MV-4-11 (cell line): ENCODE data around the gene KHSRP.
"Not testable (repeated sequence)": the region's sequence is repeated elsewhere in the genome, so short reads cannot be mapped to it uniquely, and the experiment has no call there.

Source experiments
- DNase-seq: peaks from one replicate; lab custom pipeline; 2025; lab: John Stamatoyannopoulos, UW

KHSRP gene

GRCh38 chr19:6450166-6450565, 25.6 kb upstream of the KHSRP start:
- DNase-seq, result no peak

DNA sequence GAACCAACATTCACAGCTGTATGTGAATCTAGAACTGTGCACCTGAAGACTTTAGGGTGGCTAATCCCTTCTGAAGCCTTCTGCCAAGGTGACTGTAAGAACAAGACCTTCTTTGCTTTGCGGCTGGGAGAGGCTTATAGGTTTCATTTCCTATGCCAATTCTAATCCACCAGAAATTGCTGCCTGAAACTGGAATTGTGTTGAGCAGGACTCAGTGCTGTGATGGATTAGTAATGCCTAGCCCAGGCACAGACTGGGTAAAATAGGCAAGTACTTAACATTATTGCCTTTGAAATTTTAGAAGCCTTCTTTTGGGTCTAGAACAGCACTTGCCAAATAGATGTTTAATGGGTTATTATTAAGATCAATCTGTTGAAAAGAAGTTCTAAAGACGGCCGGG, 23.4 kb upstream of the KHSRP start:
- no peak for DNase-seq

- DNase-seq, result no peak
Observed at GRCh38 chr19:6446452-6446851, 21.8 kb upstream of the KHSRP start.

- DNase-seq, result no peak
Observed at GRCh38 chr19:6443986-6444385, 19.4 kb upstream of the KHSRP start.

- DNase-seq, result no peak
Observed at GRCh38 chr19:6442087-6442688, 17.6 kb upstream of the KHSRP start.

GRCh38 chr19:6440905-6441304, 16.3 kb upstream of the KHSRP start:
- DNase-seq, result no peak

GRCh38 chr19:6439743-6440142, 15.1 kb upstream of the KHSRP start:
- no peak for DNase-seq

GRCh38 chr19:6433663-6434062, 9.1 kb upstream of the KHSRP start, which contains the start of gene SLC25A41:
Gene SLC25A41, minus strand, starts transcription at chr19:6433763. Its CDS starts 70 bp downstream, at chr19:6433693.
- DNase-seq, result no peak

GRCh38 chr19:6433165-6433564, 8.6 kb upstream of the KHSRP start:
- no peak for DNase-seq

DNA sequence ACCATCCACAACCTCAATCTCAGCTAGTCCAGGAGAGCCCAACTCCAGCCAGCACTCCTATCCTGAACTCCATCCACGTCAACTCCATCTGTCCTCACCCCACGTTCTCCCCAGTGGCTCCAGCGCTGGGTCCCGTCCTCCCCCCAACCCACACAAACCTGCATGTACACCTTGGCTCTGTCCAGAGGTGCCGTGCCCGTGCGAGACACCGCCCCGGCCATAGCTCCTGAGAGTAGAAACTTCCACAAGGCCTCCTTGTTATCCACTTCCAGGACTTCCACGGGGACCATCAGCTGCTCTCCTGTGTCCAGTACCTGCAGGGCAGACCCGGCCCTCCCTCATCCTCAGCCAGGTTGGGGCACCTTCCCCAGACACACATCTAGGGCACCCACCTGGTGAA, 7.3 kb upstream of the KHSRP start:
- DNase-seq, result no peak

GRCh38 chr19:6429419-6430221, 5.0 kb upstream of the KHSRP start:
- peak; percentile 49 for DNase-seq

DNA sequence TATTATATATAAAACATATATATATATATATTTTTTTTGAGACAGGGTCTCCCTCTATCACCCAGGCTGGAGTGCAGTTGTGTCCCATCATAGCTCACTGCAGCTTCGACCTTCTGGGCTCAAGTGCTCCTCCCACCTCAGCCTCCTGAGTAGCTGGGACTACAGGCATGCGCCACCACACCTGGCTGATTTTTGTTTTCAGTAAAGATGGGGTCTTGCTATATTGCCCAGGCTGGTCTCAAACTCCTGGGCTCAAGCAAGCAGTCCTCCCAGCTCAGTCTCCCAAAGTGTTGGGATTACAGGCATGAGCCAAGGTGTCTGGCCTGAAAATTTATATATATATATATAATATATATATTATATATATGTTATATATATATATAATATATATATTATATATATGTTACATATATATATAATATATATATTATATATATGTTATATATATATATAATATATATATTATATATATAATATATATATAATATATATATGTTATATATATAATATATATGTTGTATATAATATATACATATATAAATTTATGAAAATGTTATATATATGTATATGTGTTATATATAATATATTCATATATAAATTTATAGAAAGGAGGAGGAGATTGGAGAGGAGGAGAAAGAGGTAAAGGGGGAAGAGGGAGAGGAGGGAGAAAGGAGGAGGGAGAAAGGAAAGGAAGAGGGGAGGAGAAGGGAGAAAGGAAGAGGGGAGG, 4.2 kb upstream of the KHSRP start:
- not testable (repeated sequence) for DNase-seq

GRCh38 chr19:6427131-6427530, 2.5 kb upstream of the KHSRP start:
- no peak for DNase-seq

GRCh38 chr19:6425732-6426620, 1.4 kb upstream of the KHSRP start:
- peak; percentile 53 for DNase-seq

DNA sequence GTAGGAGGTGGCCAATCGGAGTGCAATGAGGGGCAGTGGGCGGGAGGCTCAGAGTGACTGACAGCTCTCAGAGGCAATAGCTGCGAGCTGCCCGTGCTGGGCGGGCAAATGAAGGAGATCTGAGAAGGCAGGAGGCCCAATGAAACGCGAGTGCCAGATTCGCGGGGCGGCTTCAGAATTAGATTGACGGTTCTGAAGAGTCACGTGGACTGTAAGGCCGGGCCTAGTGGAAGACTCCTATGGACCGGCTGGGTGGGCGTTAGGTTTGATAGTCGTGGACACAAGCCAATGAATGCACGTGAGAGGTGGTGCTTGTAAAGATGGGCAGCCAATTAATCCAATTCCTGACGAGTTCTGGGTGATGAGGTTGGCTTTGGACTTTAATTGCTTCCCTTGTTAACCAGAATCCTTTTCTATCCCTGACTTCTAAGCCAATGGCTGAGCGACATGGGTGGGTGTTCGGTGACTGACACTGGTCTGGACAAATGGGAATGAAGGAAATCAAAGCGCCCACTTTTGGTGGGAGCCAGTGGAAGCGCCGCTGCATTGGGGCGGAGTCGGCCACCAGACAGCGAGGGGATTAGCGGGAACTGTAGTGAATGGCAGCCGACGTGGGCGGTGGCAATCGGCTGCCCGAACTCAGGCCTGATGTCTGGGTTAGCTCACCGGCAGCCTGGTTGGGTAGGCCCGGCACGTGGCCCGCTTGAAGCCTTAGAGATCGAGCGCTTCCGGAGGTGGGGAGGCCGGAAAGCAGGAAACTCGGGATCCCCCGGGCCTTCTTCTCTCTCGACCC, 524 bp upstream of the KHSRP start:
- peak; percentile 100 for DNase-seq

GRCh38 chr19:6423499-6424194, 964 bp downstream of the KHSRP start:
- DNase-seq, result no peak

GRCh38 chr19:6421075-6422014, 3.3 kb downstream of the KHSRP start:
- DNase-seq, result no peak

GRCh38 chr19:6418562-6418932, 6.1 kb downstream of the KHSRP start:
- DNase-seq, result no peak
